Activated CD4-positive, alpha-beta memory T cell treated with anti-CD3 and anti-CD28 coated beads for 36 hours (primary cell): Measurements from ENCODE around the gene GRK5. TPM values are rescaled to one million over a fixed set of nuclear protein-coding genes. Genes with fewer than 3 reads are reported as not detected.

Experiments used
- CTCF ChIA-PET: fragments of 350-600 bp; sonication (Branson Sonifier 250); formaldehyde crosslinking; loops from one replicate; lab custom pipeline; 2021; ENCODE audit warnings: antibody characterized with exemption, inconsistent platforms; lab: Charles Lee
- POLR2A ChIA-PET: fragments of 350-600 bp; sonication (Branson Sonifier 250); formaldehyde crosslinking; loops from one replicate; lab custom pipeline; 2021; ENCODE audit warnings: antibody characterized with exemption; lab: Charles Lee
- DNase-seq: peaks from one replicate; pipeline ENCODE4 v3.0.0-alpha.2; 2020
- H3K27ac Mint-ChIP-seq: one replicate; pipeline ENCODE4 v1.8.0; 2021; ENCODE audit warnings: mixed read lengths
- H3K27me3 Mint-ChIP-seq: one replicate; pipeline ENCODE4 v1.8.0; 2021; ENCODE audit warnings: mixed read lengths
- H3K36me3 Mint-ChIP-seq: one replicate; pipeline ENCODE4 v1.8.0; 2021; ENCODE audit warnings: mixed read lengths
- H3K4me1 Mint-ChIP-seq: one replicate; pipeline ENCODE4 v1.8.0; 2021; ENCODE audit warnings: low read depth, mixed read lengths
- H3K4me3 Mint-ChIP-seq: one replicate; pipeline ENCODE4 v1.8.0; 2021; ENCODE audit warnings: mild to moderate bottlenecking, mixed read lengths
- H3K9me3 Mint-ChIP-seq: one replicate; pipeline ENCODE4 v1.8.0; 2021; ENCODE audit warnings: mixed read lengths
- intact Hi-C: fragments of 100-400 bp; cut with micrococcal nuclease; formaldehyde crosslinking; loops from one replicate; pipeline ENCODE4 v1.15.1; 2023
- total RNA-seq, 2 experiments: library from RNA; stranded (reverse); gene quantifications; one replicate each; pipeline ENCODE4 v1.2.3, GENCODE V29; 2021

GRK5 gene
- total RNA-seq, 2 experiments from 2014 or later, result 22.7 to 23.0 TPM

DNA sequence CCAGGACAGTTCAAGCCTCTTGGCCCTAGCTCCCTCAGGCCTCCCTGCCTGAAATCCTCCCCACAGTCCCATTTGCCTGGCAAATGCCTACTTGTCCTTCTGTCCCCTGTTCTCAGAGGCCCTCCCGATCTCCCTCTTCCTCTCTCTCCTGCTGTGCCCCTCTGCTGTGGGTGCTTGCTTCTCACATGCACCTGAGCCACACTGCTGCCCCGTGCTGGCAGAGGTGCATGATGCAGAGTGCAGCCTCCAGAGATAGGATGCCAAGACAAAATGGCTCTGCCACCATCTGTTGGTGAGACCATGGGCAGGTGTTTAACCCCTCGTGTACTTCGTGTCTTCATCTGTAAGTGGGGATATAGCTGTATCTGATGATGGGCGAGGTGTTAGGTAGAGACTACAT, 176.8 kb downstream of the GRK5 start:
- no peak overlapping the region for H3K4me3 Mint-ChIP-seq
- DNase-seq, result no peak
- peaks cover 12% of the 10 kb centered on the region for H3K4me1 Mint-ChIP-seq
- H3K27me3 Mint-ChIP-seq, result no peaks in the 10 kb centered on the region
- H3K36me3 Mint-ChIP-seq, result peaks cover 14% of the 10 kb centered on the region
- CTCF ChIA-PET, result interaction anchor here (0.6 kb wide), 1 partner anchor 118 kb away, joined by 3 read pairs; no protein-coding TSS in a partner anchor
- intact Hi-C loops, result no loop called here
- POLR2A ChIA-PET, result no interaction called here
- no peaks in the 10 kb centered on the region for H3K9me3 Mint-ChIP-seq
- H3K27ac Mint-ChIP-seq, result no peak overlapping the region

DNA sequence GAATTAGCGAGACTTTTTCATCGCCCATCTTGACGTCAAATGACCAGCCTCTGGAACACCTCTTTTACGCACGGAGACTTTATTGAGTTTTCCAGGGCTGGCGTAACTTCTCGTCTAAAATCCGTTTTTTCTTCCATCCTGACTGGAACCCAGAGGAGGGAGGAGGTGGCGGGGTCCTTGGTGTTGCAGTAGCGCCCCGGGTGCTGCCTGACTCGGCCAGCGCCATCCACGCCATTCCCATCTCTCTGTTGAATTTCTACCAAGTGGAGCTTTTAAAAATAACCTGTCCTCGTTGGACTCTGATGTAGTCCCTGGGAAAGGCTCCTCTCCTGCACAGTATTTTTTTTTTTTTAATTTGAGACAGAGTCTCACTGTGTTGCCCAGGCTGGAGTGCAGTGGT, 179.3 kb downstream of the GRK5 start:
- ChIA-PET POLR2A (no interaction called here), CTCF (interaction anchor here (1.0 to 1.4 kb wide), 2 partner anchors 59 to 187 kb away, joined by 3 to 4 read pairs; no protein-coding TSS in a partner anchor)
- H3K4me3 Mint-ChIP-seq, result no peak overlapping the region
- H3K27ac Mint-ChIP-seq, result no peak overlapping the region
- H3K9me3 Mint-ChIP-seq, result no peaks in the 10 kb centered on the region
- H3K36me3 Mint-ChIP-seq, result peaks cover 9% of the 10 kb centered on the region
- peaks cover 14% of the 10 kb centered on the region for H3K4me1 Mint-ChIP-seq
- no peak for DNase-seq
- intact Hi-C loops, result no loop called here
- H3K27me3 Mint-ChIP-seq, result no peaks in the 10 kb centered on the region

DNA sequence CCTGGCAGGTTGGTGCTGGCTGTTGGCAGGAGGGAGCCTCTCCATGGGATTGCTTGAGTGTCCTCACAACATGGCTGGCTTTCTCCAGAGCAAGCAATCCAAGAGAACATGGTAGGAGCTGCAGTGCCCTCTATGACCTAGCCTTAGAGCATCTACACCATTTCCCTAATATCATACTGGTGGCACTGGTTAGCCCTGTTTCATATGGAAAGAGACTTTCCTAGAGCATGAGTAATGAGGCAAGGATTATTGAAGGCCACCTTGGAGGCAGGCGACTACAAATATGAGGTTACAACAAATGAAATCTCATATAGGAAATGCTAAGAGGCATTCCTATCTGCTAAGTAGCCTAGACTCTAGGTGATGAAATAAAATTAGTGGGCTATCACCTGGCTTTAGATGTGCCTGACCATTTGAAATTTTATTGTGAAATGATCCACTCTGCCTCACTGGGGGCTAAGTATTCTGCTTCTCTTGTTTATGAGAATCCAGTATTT, 181.5 kb downstream of the GRK5 start:
- intact Hi-C loops, result no loop called here
- Mint-ChIP-seq H3K4me3 (no peak overlapping the region), H3K36me3 (peaks cover 2% of the 10 kb centered on the region), H3K9me3 (no peaks in the 10 kb centered on the region), H3K27ac (no peak overlapping the region), H3K27me3 (no peaks in the 10 kb centered on the region), H3K4me1 (peaks cover 13% of the 10 kb centered on the region)
- ChIA-PET POLR2A (no interaction called here), CTCF (interaction anchor here (1.1 kb wide), 1 partner anchor 56 kb away, joined by 3 read pairs; no protein-coding TSS in a partner anchor)
- no peak for DNase-seq

DNA sequence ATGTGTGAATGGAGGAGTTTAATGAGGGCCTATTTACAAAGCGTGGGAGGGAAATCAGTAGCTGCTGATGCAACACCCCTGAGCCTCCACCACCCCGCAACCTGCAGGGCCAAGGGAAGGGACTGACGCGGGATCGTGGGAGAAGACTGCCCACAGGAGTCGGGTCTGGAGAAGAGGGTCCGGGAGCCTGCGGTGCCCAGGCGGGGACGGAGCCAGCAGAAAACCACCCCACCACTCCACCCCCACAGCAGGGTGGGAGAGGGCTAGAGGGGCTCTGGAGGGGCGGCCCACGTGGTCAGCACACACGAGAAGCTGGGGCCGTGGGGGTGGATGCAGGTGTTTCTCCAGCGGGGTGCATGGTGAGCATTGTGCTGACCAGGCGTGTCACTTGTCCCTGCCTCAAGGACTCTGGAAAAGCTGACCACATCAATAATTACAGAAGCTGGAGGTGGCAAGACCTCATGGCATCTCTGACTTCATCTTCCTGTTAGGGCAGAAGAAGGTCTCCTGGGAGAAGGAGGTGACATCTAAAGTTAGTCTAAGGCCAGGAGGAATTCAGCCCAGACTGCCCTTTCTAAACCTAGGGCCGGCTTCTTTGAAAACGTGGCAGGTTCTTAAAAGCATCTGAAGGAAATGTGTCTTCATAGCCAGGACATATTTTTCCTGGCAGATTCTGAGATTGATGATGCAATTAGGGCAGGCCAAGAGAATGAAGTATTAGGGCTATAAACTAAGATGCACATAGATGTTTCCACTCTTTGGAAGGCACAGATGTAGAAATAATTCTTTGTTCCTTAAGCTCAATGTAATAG, 184.3 kb downstream of the GRK5 start:
- ChIA-PET CTCF (no interaction called here), POLR2A (no interaction called here)
- H3K4me3 Mint-ChIP-seq, result no peak overlapping the region

DNA sequence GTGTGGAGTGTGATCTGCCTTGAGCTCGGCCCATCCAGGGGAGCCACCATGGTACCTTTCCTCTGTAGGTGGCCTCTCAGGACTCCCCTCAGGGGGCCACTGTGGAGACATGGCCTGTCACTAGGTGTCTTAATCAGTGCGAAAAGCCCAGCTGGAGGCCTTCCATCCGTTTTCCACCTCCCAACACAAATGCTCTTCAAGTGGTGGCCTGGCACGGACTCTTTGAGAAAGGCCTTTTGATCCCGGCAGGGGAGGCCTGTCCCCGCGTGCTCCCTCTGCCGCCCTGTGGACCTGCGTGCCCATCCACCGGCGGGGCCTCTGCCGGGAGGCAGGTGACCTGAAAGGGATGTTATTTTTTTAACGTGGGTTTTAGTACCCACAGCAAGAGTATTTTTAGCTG, 185.6 kb downstream of the GRK5 start:
- Mint-ChIP-seq H3K4me1 (peaks cover 11% of the 10 kb centered on the region), H3K9me3 (no peaks in the 10 kb centered on the region), H3K4me3 (no peak overlapping the region), H3K36me3 (no peaks in the 10 kb centered on the region), H3K27me3 (no peaks in the 10 kb centered on the region), H3K27ac (no peak overlapping the region)
- CTCF ChIA-PET, result interaction anchor here (0.7 to 1.2 kb wide), 2 partner anchors 52 to 186 kb away, joined by 3 read pairs; partner anchors contain the start of gene GRK5
- intact Hi-C loops, result no loop called here
- DNase-seq, result no peak
- POLR2A ChIA-PET, result no interaction called here

More for the DNA sequence above, 184.3 kb downstream of the GRK5 start:
- Mint-ChIP-seq H3K4me1 (peaks cover 11% of the 10 kb centered on the region), H3K27me3 (no peaks in the 10 kb centered on the region), H3K9me3 (no peaks in the 10 kb centered on the region), H3K27ac (no peak overlapping the region), H3K36me3 (no peaks in the 10 kb centered on the region)
- intact Hi-C loops, result no loop called here
- no peak for DNase-seq

DNA sequence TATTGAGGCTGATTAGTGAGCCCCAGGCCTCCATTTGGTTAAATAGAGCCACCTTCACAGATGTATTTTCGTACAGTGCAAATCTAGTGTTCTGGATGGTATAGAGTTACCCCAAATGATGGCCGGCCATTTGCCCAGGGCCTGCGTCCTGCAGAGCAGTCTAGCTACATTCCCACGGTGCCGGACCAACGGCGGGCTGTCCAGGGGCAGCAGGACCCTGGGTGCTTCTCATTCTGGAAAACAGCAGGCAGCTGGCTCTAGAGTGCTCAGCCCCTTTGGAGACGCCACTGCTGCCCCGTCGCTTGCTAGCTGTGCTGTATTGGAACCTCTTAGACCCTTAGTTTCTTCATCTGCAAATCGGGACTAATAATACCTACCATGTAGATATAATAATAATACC, 186.1 kb downstream of the GRK5 start:
- ChIA-PET CTCF (interaction anchor here (1.2 kb wide), 1 partner anchor 186 kb away, joined by 3 read pairs; the partner anchor contains the start of gene GRK5), POLR2A (no interaction called here)
- H3K4me1 Mint-ChIP-seq, result peaks cover 11% of the 10 kb centered on the region
- H3K4me3 Mint-ChIP-seq, result no peak overlapping the region
- no peaks in the 10 kb centered on the region for H3K27me3 Mint-ChIP-seq
- H3K36me3 Mint-ChIP-seq, result no peaks in the 10 kb centered on the region
- intact Hi-C loops, result no loop called here
- no peak for DNase-seq
- H3K9me3 Mint-ChIP-seq, result no peaks in the 10 kb centered on the region
- peak overlapping the region; percentile 75 for H3K27ac Mint-ChIP-seq

DNA sequence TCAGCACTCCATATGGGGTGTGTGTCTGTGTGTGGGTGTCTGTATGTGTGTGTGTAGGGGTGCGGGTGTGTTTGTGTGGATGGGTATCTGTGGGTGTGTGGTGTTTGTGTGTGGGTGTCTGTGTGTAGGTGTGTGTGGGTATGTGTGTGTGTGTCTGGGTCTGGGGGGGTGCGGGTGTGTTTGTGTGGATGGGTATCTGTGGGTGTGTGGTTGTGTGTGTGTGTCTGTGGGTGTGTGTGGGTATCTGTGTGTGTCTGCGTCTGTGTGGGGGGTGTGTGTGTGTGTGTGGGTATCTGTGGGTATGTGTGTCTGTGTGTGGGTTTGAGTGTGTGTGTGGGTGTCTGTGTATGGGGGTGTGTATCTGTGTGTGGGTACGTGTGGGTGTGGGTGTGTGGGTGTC, 186.5 kb downstream of the GRK5 start:
- POLR2A ChIA-PET, result no interaction called here
- Mint-ChIP-seq H3K27ac (peak overlapping the region; percentile 75), H3K27me3 (no peaks in the 10 kb centered on the region), H3K4me3 (no peak overlapping the region), H3K4me1 (peaks cover 11% of the 10 kb centered on the region), H3K9me3 (no peaks in the 10 kb centered on the region), H3K36me3 (no peaks in the 10 kb centered on the region)
- DNase-seq, result no peak
- intact Hi-C loops, result no loop called here
- CTCF ChIA-PET, result no interaction called here

DNA sequence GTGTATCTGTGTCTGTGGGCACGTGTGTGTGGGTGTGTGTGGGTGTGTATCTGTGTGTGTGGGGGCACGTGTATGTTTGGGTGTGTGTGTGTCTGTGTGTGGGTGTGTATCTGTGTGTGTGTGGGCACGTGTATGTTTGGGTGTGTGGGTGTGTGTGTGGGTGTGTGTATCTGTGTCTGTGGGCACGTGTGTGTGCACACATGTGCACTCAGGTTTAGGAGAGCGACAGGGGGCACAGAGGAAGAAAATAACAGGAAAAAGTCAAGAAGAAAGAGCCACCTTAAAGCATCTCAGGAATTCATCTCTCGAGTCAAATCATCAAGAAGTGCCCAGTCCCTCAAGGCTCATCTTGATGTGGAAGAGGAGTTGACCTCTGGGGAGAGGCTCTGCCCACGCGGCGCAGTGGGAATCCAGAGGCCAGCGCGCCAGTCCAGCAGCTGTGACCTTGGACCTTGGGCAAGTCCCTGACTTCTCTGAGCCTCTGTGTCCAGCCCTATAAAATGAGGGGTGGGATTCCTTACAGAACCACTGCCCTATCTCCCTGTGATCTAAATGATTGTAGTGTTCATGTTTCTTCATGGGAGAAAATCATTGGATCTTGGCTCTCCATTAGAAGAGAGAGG, 187.4 kb downstream of the GRK5 start:
- H3K36me3 Mint-ChIP-seq, result peaks cover 2% of the 10 kb centered on the region
- H3K27me3 Mint-ChIP-seq, result no peaks in the 10 kb centered on the region
- DNase-seq, result no peak
- ChIA-PET CTCF (no interaction called here), POLR2A (no interaction called here)
- no peak overlapping the region for H3K27ac Mint-ChIP-seq
- no peak overlapping the region for H3K4me3 Mint-ChIP-seq
- H3K9me3 Mint-ChIP-seq, result no peaks in the 10 kb centered on the region
- peaks cover 11% of the 10 kb centered on the region for H3K4me1 Mint-ChIP-seq
- intact Hi-C loops, result no loop called here

DNA sequence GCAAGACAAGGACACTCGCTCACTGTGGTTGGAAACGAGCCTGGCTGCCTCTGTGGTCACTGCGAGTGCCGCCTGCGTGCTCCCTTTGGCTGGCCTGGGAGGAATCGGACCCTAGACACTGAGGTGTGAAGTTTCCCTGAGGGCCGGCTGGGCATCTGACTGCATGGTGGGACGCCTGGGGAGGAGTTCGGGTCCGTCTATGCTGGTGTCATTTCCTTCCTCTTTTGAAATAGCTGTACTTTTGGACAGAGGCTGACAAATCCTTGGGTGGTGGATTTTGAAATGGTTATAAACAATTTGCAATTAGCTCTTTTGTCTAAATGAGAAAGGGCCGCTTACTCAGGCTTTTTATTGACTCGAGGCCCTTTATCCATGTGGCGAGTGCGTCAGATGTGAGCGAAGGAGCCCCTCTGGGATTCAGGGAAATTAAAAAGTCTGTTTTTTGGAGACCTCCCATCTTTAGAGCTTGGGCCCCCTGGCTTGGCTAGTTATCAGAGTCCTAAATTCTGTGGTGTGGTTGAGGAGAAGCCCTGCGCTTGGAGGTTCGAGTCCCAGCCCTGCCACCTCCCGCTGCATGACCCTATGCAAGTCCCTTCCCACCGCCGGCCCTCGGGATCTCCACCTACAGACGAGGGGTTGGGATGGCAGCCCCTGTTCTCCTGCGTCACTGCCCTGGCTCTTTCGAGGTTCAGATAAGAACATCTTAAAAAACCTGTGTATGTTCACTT, 188.1 kb downstream of the GRK5 start:
- ChIA-PET POLR2A (no interaction called here), CTCF (interaction anchor here (0.7 to 1.7 kb wide), 2 partner anchors 22 to 50 kb away, joined by 3 to 4 read pairs; no protein-coding TSS in a partner anchor)
- no peaks in the 10 kb centered on the region for H3K9me3 Mint-ChIP-seq
- H3K27me3 Mint-ChIP-seq, result no peaks in the 10 kb centered on the region
- H3K27ac Mint-ChIP-seq, result no peak overlapping the region
- intact Hi-C loops, result no loop called here
- H3K4me3 Mint-ChIP-seq, result no peak overlapping the region
- H3K4me1 Mint-ChIP-seq, result peaks cover 11% of the 10 kb centered on the region
- DNase-seq, result no peak
- peaks cover 2% of the 10 kb centered on the region for H3K36me3 Mint-ChIP-seq

DNA sequence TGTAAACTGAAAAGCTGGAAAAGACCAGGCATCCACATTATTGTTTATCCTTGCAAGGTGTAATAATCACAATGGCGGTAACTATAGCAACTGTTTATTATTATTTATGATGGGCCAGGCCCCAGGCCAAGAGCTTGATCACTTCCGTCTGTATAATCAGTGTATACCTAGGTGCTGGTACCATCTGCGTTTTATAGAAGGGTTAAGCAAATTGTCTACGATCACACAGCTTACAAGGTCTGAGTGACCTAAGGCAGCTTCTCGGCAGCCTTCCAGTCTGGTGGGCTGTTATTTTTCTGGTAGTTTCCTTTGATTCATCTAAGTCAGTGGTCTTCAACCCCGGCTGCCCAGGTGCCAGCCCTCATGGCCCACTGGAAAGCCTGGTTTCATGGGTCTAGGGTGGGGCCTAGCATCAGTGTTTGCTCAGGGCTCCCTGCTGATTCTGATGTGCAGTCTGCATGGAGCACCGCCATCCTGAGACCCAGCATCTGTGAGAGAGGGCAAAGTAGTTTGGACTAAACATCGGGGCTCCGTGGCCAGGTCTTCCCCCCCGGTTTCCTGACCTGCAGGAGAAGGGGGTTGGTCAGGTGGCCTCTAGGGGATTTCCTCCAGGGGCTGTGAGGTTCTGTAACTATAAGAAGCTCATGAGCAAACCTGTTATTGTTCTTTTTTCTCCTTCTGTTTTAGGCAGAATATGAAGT, 188.8 kb downstream of the GRK5 start:
- Mint-ChIP-seq H3K27ac (no peak overlapping the region), H3K36me3 (peaks cover 2% of the 10 kb centered on the region), H3K4me3 (no peak overlapping the region), H3K9me3 (no peaks in the 10 kb centered on the region), H3K27me3 (no peaks in the 10 kb centered on the region), H3K4me1 (peaks cover 10% of the 10 kb centered on the region)
- DNase-seq, result no peak
- CTCF ChIA-PET, result interaction anchor here (0.7 to 1.7 kb wide), 3 partner anchors 21 to 197 kb away, joined by 3 to 4 read pairs (median 4); no protein-coding TSS in a partner anchor
- POLR2A ChIA-PET, result no interaction called here
- intact Hi-C loops, result no loop called here

DNA sequence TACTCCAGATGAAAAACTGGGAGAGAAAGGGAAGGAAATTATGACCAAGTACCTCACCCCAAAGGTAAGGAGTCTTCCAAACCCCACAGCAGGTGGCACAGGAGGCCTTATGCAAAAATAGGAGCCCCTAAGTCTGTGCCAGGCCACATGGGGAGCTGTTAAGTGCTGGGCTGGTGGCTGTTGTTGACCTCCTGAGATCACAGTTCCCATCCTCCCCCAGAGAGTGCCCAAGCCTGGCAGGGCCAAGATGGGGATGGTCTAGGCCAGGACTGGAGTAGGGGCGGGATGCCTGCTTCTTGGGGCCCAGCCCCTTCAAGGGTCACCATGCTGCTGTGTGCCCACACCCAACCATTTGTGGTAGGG, 189.3 kb downstream of the GRK5 start:
- H3K9me3 Mint-ChIP-seq, result no peaks in the 10 kb centered on the region
- no peaks in the 10 kb centered on the region for H3K27me3 Mint-ChIP-seq
- H3K4me3 Mint-ChIP-seq, result no peak overlapping the region
- H3K27ac Mint-ChIP-seq, result no peak overlapping the region
- CTCF ChIA-PET, result interaction anchor here (1.1 to 1.7 kb wide), 2 partner anchors 48 to 198 kb away, joined by 4 read pairs; no protein-coding TSS in a partner anchor
- POLR2A ChIA-PET, result no interaction called here
- DNase-seq, result no peak
- H3K36me3 Mint-ChIP-seq, result peaks cover 2% of the 10 kb centered on the region
- intact Hi-C loops, result no loop called here
- peaks cover 7% of the 10 kb centered on the region for H3K4me1 Mint-ChIP-seq
